ENCODE results near the gene GDA. TPM values are rescaled to one million over a fixed set of nuclear protein-coding genes. Genes with fewer than 3 reads are reported as not detected.

GDA gene
- total RNA-seq, 1 experiment from 2014 or later: 3.6 TPM

GRCh38 chr9:72247549-72247948 is 98.3 kb downstream of the GDA start:
- no peak for DNase-seq
- no peak overlapping the region for H3K56ac ChIP-seq (ENCODE audit: insufficient read length, low read depth, low read length)
- H3K9me3 ChIP-seq (ENCODE audit: control insufficient read depth, low read depth, low read length): no peaks in the 10 kb centered on the region
- H3K4me1 Mint-ChIP-seq: no peaks in the 10 kb centered on the region
- H3K4me2 ChIP-seq (ENCODE audit: insufficient read depth, insufficient read length, low read length): no peak overlapping the region
- no peaks in the 10 kb centered on the region for H3K27me3 ChIP-seq (ENCODE audit: insufficient read depth, low read length)
- H3K18ac ChIP-seq (ENCODE audit: insufficient read length, low read depth, low read length): no peak overlapping the region
- no peaks in the 10 kb centered on the region for H3K36me3 Mint-ChIP-seq (ENCODE audit: insufficient read depth in 1 of 3, low read depth in 3 of 3)
- TF ChIP-seq CTCF (conservative IDR thresholded peaks at IDR 0.05): no peak
- H3K23ac ChIP-seq (ENCODE audit: insufficient read length, low read depth, low read length): no peak overlapping the region
- no peak overlapping the region for H4K8ac ChIP-seq (replicated peaks; ENCODE audit: insufficient read length, low read depth, low read length)
- H3K23me2 ChIP-seq (ENCODE audit: insufficient read length, low read depth, low read length, poor library complexity, severe bottlenecking): no peaks in the 10 kb centered on the region
- no peaks in the 10 kb centered on the region for H3K4me1 ChIP-seq (ENCODE audit: insufficient read depth, low read length)
- H4K5ac ChIP-seq (ENCODE audit: insufficient read length, low read depth, low read length): no peak overlapping the region
- no peak overlapping the region for H2BK20ac ChIP-seq (ENCODE audit: low read depth, low read length, poor library complexity, severe bottlenecking)
- no peaks in the 10 kb centered on the region for H4K20me1 ChIP-seq (ENCODE audit: control insufficient read depth, insufficient read depth, insufficient read length)
- no peak overlapping the region for H3K4ac ChIP-seq (ENCODE audit: low read depth, low read length)
- H3K79me2 ChIP-seq (ENCODE audit: insufficient read depth, low read length): no peaks in the 10 kb centered on the region
- H2BK120ac ChIP-seq (ENCODE audit: low read depth, low read length, poor library complexity, severe bottlenecking): no peak overlapping the region
- H3K27ac ChIP-seq (ENCODE audit: insufficient read length, low read depth, low read length): no peak overlapping the region
- no peak overlapping the region for H3K4me3 Mint-ChIP-seq
- H3K14ac ChIP-seq (ENCODE audit: insufficient read depth, low read length): no peak overlapping the region
- H3K9me3 Mint-ChIP-seq: no peaks in the 10 kb centered on the region
- H3T11ph ChIP-seq (ENCODE audit: low read length): no peak overlapping the region
- no peak overlapping the region for H2BK5ac ChIP-seq (ENCODE audit: insufficient read length, low read length)
- no peak overlapping the region for H2AFZ ChIP-seq (ENCODE audit: low read length)
- H4K91ac ChIP-seq (ENCODE audit: insufficient read length, low read depth, low read length): no peak overlapping the region
- no CpG with 5 or more reads among the region's 3 CpGs for WGBS (ENCODE audit: extremely low coverage, insufficient read length, low lambda C conversion rate)
- H2AK5ac ChIP-seq (ENCODE audit: insufficient read length, low read length): no peak overlapping the region
- no peak overlapping the region for H3K9ac ChIP-seq (ENCODE audit: extremely low read depth, insufficient read length, low read length)
- H3K27me3 Mint-ChIP-seq (ENCODE audit: low read depth): no peaks in the 10 kb centered on the region
- H2BK12ac ChIP-seq (ENCODE audit: insufficient read length, low read depth, low read length): no peak overlapping the region
- H3K79me1 ChIP-seq (ENCODE audit: insufficient read depth, low read depth, low read length, poor library complexity, severe bottlenecking): no peaks in the 10 kb centered on the region
- no peak overlapping the region for H2BK15ac ChIP-seq (ENCODE audit: low read depth, low read length)
- no peak overlapping the region for H3K27ac Mint-ChIP-seq

Measured in H9 (cell line).